Right lobe of liver (tissue), 4 donors: ENCODE measurements around the gene ASIC4.

Experiments
- POLR2A ChIP-seq: fragments of 450-650 bp; IDR thresholded peaks from one replicate; pipeline ENCODE4 v1.6.1; 2017; ENCODE audit warnings: antibody characterized with exemption, mild to moderate bottlenecking
- TF ChIP-seq, protein P1 (sequence below), 4 donors: fragments of 200-600 bp in 3 of 4; fragments of 450-650 bp in 1 of 4; IDR thresholded peaks; one replicate each; pipeline versions ENCODE4 v1.5.1 to v1.8.0; 2016 to 2022; ENCODE audit warnings: antibody characterized with exemption in 4 of 4, mild to moderate bottlenecking in 2 of 4
- donor health status: DM: no; HTN: no; CAD: no.
- donor health status: DM: no; HTN: no; CAD: no.
- donor health status: DM: no; HTN: yes; CAD: no.

DNA sequence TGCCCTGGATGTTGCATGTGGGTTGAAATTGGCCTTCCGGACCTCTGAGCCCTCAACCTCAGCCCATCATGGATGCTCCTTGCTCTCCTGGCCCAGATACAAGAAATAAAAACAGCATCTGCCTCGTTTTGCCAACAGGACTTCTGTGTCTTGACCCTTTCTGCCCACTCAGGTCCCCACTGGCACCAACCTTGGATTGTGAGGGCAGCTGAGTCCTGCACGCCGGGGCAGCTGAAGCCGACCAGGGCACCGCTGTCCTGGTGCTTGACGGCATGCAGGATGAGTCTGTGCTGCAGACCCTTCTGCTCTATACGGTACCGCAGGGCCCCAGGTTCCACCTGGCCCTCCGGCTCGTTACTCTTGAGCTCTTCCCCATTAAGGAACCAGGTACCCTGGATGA is 52.4 kb downstream of the ASIC4 start:
- TF ChIP-seq, protein P1, sequence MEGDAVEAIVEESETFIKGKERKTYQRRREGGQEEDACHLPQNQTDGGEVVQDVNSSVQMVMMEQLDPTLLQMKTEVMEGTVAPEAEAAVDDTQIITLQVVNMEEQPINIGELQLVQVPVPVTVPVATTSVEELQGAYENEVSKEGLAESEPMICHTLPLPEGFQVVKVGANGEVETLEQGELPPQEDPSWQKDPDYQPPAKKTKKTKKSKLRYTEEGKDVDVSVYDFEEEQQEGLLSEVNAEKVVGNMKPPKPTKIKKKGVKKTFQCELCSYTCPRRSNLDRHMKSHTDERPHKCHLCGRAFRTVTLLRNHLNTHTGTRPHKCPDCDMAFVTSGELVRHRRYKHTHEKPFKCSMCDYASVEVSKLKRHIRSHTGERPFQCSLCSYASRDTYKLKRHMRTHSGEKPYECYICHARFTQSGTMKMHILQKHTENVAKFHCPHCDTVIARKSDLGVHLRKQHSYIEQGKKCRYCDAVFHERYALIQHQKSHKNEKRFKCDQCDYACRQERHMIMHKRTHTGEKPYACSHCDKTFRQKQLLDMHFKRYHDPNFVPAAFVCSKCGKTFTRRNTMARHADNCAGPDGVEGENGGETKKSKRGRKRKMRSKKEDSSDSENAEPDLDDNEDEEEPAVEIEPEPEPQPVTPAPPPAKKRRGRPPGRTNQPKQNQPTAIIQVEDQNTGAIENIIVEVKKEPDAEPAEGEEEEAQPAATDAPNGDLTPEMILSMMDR (IDR thresholded peaks at IDR 0.05) = no peak
- no peak for TF ChIP-seq POLR2A
